Measurements from ENCODE around the gene DMD.
"Not testable (repeated sequence)": the region's sequence is repeated elsewhere in the genome, so short reads cannot be mapped to it uniquely, and the experiment has no call there.

The DMD gene

GRCh38 chrX:31471229-31471628, 1740.1 kb downstream of the DMD start:
- H3K4me3 ChIP-seq (ENCODE audit: low read depth, low read length) = no peak overlapping the region
- TF ChIP-seq MYC (IDR thresholded peaks at IDR 0.05; ENCODE audit: low read depth, low read length) = no peak
- no peak for TF ChIP-seq POLR2A (IDR thresholded peaks at IDR 0.05; ENCODE audit: extremely low read depth, insufficient read length)
- no peak for TF ChIP-seq CTCF (IDR thresholded peaks at IDR 0.05; ENCODE audit: low read depth, low read length)
- no peak for TF ChIP-seq MAX (IDR thresholded peaks at IDR 0.05; ENCODE audit: low read depth, low read length)
- no peak for DNase-seq (ENCODE audit: low read depth)

- H3K4me3 ChIP-seq (ENCODE audit: low read depth, low read length); DNase-seq (ENCODE audit: low read depth): not testable (repeated sequence)
Observed at GRCh38 chrX:31470753-31471152, 1740.6 kb downstream of the DMD start.

GRCh38 chrX:31464306-31464915, 1746.9 kb downstream of the DMD start:
- no peak for DNase-seq (ENCODE audit: low read depth)
- no peak for TF ChIP-seq MYC (IDR thresholded peaks at IDR 0.05; ENCODE audit: low read depth, low read length)
- TF ChIP-seq MAX (IDR thresholded peaks at IDR 0.05; ENCODE audit: low read depth, low read length) = no peak
- no peak for TF ChIP-seq CTCF (IDR thresholded peaks at IDR 0.05; ENCODE audit: low read depth, low read length)
- TF ChIP-seq POLR2A (IDR thresholded peaks at IDR 0.05; ENCODE audit: extremely low read depth, insufficient read length) = no peak
- H3K4me3 ChIP-seq (ENCODE audit: low read depth, low read length) = no peak overlapping the region

- TF ChIP-seq CTCF (IDR thresholded peaks at IDR 0.05; ENCODE audit: low read depth, low read length) (no peak), MAX (IDR thresholded peaks at IDR 0.05; ENCODE audit: low read depth, low read length) (no peak), MYC (IDR thresholded peaks at IDR 0.05; ENCODE audit: low read depth, low read length) (no peak), POLR2A (IDR thresholded peaks at IDR 0.05; ENCODE audit: extremely low read depth, insufficient read length) (no peak)
- H3K4me3 ChIP-seq (ENCODE audit: low read depth, low read length) = no peak overlapping the region
- no peak for DNase-seq (ENCODE audit: low read depth)
Observed at GRCh38 chrX:31461266-31461665, 1750.1 kb downstream of the DMD start.

- no peak overlapping the region for H3K4me3 ChIP-seq (ENCODE audit: low read depth, low read length)
- TF ChIP-seq CTCF (IDR thresholded peaks at IDR 0.05; ENCODE audit: low read depth, low read length) (no peak), MYC (IDR thresholded peaks at IDR 0.05; ENCODE audit: low read depth, low read length) (no peak), MAX (IDR thresholded peaks at IDR 0.05; ENCODE audit: low read depth, low read length) (no peak), POLR2A (IDR thresholded peaks at IDR 0.05; ENCODE audit: extremely low read depth, insufficient read length) (no peak)
- no peak for DNase-seq (ENCODE audit: low read depth)
Observed at GRCh38 chrX:31459361-31459760, 1752.0 kb downstream of the DMD start.

GRCh38 chrX:31449965-31450364, 1761.4 kb downstream of the DMD start:
- no peak overlapping the region for H3K4me3 ChIP-seq (ENCODE audit: low read depth, low read length)
- DNase-seq (ENCODE audit: low read depth) = no peak
- no peak for TF ChIP-seq POLR2A (IDR thresholded peaks at IDR 0.05; ENCODE audit: extremely low read depth, insufficient read length)
- no peak for TF ChIP-seq MAX (IDR thresholded peaks at IDR 0.05; ENCODE audit: low read depth, low read length)
- TF ChIP-seq MYC (IDR thresholded peaks at IDR 0.05; ENCODE audit: low read depth, low read length) = no peak
- no peak for TF ChIP-seq CTCF (IDR thresholded peaks at IDR 0.05; ENCODE audit: low read depth, low read length)

Data from NB4 (cell line).